Sigmoid colon (tissue), 7 donors: ENCODE measurements around the gene ALS2CL. TPM values are rescaled to one million over a fixed set of nuclear protein-coding genes. Genes with fewer than 3 reads are reported as not detected.

Source experiments
- DNase-seq: peaks from one replicate; pipeline ENCODE4 v3.0.0-alpha.2; 2019
- H3K27ac ChIP-seq, 4 donors: fragments of 200-600 bp; sonication (generic); one replicate each; pipeline ENCODE4 v1.5.1; 2016 to 2019; ENCODE audit warnings: mild to moderate bottlenecking in 1 of 4
- H3K27me3 ChIP-seq, 3 donors: fragments of 200-600 bp; sonication (generic); one replicate each; pipeline ENCODE4 v1.5.1; 2019; ENCODE audit warnings: mild to moderate bottlenecking in 1 of 3
- H3K36me3 ChIP-seq, 4 donors: fragments of 200-600 bp; sonication (generic); one replicate each; pipeline ENCODE4 v1.5.1; 2016 to 2019
- H3K4me1 ChIP-seq, 4 donors: fragments of 200-600 bp; sonication (generic); one replicate each; pipeline ENCODE4 v1.5.1; 2017 to 2019
- H3K4me3 ChIP-seq, 4 donors: fragments of 200-600 bp; sonication (generic); one replicate each; pipeline ENCODE4 v1.5.1; 2017 to 2019; ENCODE audit warnings: mild to moderate bottlenecking in 2 of 4, moderate library complexity in 1 of 4
- H3K9me3 ChIP-seq, 4 donors: fragments of 200-600 bp in 3 of 4; sonication (generic) in 3 of 4; one replicate each; pipeline versions ENCODE4 v1.5.1 to v1.6.1; 2013 to 2019
- CTCF ChIP-seq, 4 experiments: fragments of 450-650 bp in 3 of 4; fragments of 200-600 bp in 1 of 4; IDR thresholded peaks; one replicate each; pipeline ENCODE4 v1.5.1; 2016 to 2019; ENCODE audit warnings: antibody characterized with exemption in 4 of 4, mild to moderate bottlenecking in 3 of 4, moderate library complexity in 2 of 4
- EP300 ChIP-seq, 4 donors: sonication (generic); formaldehyde crosslinking; IDR thresholded peaks; one replicate each; pipeline ENCODE4 v1.6.1; 2017; ENCODE audit warnings: antibody characterized with exemption in 4 of 4
- POLR2A ChIP-seq, 2 donors: fragments of 450-650 bp; IDR thresholded peaks; one replicate each; pipeline ENCODE4 v1.6.1; 2016; ENCODE audit warnings: antibody characterized with exemption in 2 of 2, mild to moderate bottlenecking in 2 of 2, moderate library complexity in 2 of 2
- POLR2AphosphoS5 ChIP-seq, 4 donors: sonication (generic); formaldehyde crosslinking; IDR thresholded peaks; one replicate each; pipeline ENCODE4 v1.6.1; 2017; ENCODE audit warnings: antibody characterized with exemption in 4 of 4
- WGBS, 2 donors: extraction: QIAGEN DNeasy Blood & Tissue Kit; methylation state at CpG; one replicate each; pipeline ENCODE4 v1.1.7; 2013; 5-methylcytosine and 5-hydroxymethylcytosine counted together
- intact Hi-C: fragments of 100-400 bp; cut with DNase I; formaldehyde crosslinking; loops from one replicate; pipeline ENCODE4 v1.15.1; 2023
- polyA plus RNA-seq, 3 donors: library from polyadenylated mRNA; stranded (reverse); fragments of 200-250 nt; gene quantifications; one replicate each; pipeline ENCODE4 v1.2.3, GENCODE V29; 2013
- total RNA-seq, 4 donors: library from RNA; depleted of rRNA; stranded (reverse); fragments of >200 nt; gene quantifications; one replicate each; pipeline ENCODE4 v1.1.0, GENCODE V29; 2016
- donor health status: healthy with polysubstance abuse.
- donor health status: Bipolar disorder and iron deficiency.
- donor health status: healthy.

The ALS2CL gene
- total and polyA plus RNA-seq, 7 donors = 3.9 to 35.0 (median 5.4) TPM

- Histone ChIP-seq H3K4me3 (no peak overlapping the region), H3K27me3 (peaks cover 0 to 4% (median 0%) of the 10 kb centered on the region in 3 donors), H3K4me1 (no peaks in the 10 kb centered on the region), H3K9me3 (no peaks in the 10 kb centered on the region), H3K27ac (no peak overlapping the region), H3K36me3 (no peaks in the 10 kb centered on the region)
- TF ChIP-seq POLR2A (IDR thresholded peaks at IDR 0.05) (no peak), POLR2AphosphoS5 (IDR thresholded peaks at IDR 0.05) (no peak), CTCF (IDR thresholded peaks at IDR 0.05) (no peak)
- DNase-seq = no peak
- 44 to 54% methylated on average over 1 of the region's 1 CpG for WGBS, 2 donors
- intact Hi-C loops = no loop called here
Observed at GRCh38 chr3:46651084-46651483, 42.4 kb downstream of the ALS2CL start.

DNA sequence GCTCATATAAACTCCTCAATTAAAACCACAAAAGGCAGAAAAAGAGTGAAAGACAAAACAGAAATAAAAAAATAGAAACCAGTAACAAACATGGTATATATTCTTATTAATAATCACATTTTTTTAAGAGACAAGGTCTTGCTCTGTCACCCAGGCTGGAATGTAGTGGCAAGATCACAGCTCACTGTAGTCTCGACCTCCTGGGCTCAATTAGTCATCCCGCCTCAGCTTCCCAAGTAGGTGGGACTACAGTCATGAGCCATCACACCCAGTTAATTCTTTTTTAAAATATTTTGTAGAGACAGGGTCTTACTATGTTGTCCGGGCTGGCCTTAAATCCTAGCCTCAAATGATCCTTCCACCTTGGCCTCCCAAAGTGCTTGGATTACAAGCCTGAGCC lies 44.0 kb downstream of the ALS2CL start:
- intact Hi-C loops = no loop called here
- no peak overlapping the region for H3K4me3 ChIP-seq
- H3K36me3 ChIP-seq = no peaks in the 10 kb centered on the region
- H3K9me3 ChIP-seq = no peaks in the 10 kb centered on the region
- WGBS, 2 donors = 88 to 91% methylated on average over 3 of the region's 3 CpGs
- no peak for TF ChIP-seq CTCF (IDR thresholded peaks at IDR 0.05)
- no peak for TF ChIP-seq POLR2AphosphoS5 (IDR thresholded peaks at IDR 0.05)
- TF ChIP-seq POLR2A (IDR thresholded peaks at IDR 0.05) = no peak
- TF ChIP-seq EP300 (IDR thresholded peaks at IDR 0.05) = no peak
- no peak overlapping the region for H3K27ac ChIP-seq
- H3K4me1 ChIP-seq = no peaks in the 10 kb centered on the region
- no peaks in the 10 kb centered on the region for H3K27me3 ChIP-seq
- no peak for DNase-seq

DNA sequence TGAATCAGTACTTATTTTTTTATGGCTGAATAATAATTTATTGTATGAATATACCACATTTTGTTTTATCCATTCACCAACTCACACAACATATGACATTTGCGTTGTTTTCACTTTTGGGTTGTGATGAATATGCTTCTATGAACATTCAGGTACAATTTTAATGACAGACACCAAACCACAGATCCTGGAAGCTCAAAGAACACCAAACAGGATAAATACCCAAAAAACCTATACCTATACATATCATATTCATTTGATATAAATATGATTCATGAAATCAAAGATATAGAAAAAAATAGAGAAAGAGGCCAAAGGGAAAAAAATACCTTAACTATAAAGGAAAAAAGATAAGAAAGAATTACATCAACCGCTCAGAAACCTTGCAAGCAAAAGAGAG lies 45.4 kb downstream of the ALS2CL start:
- Histone ChIP-seq H3K9me3 (no peaks in the 10 kb centered on the region), H3K27me3 (no peaks in the 10 kb centered on the region), H3K36me3 (no peaks in the 10 kb centered on the region), H3K4me1 (no peaks in the 10 kb centered on the region), H3K27ac (no peak overlapping the region), H3K4me3 (no peak overlapping the region)
- no peak for DNase-seq
- intact Hi-C loops = no loop called here
- 95 to 96% methylated on average over 2 of the region's 2 CpGs for WGBS, 2 donors
- TF ChIP-seq EP300 (IDR thresholded peaks at IDR 0.05) (no peak), POLR2A (IDR thresholded peaks at IDR 0.05) (no peak)

DNA sequence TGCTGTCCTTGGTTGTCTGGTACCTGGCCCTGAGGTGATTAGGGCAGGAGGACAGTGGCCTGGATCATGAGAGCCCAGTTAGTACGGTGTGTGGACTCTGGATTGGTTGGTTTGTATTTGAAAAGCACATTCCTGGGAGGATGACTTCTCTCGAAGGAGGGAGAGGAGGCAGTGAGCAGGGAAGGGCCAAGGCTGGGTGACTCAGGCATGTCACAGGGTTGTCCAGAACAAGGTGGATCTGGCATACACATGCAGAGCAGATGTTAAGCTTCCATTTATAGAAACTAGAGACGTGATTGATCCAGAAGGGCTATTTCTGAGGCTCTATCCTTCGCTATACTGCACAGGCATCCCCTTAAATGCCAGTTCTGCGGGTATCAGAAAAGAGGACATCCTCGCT lies 46.8 kb downstream of the ALS2CL start:
- Histone ChIP-seq H3K9me3 (no peaks in the 10 kb centered on the region), H3K4me3 (no peak overlapping the region), H3K27ac (no peak overlapping the region), H3K4me1 (no peaks in the 10 kb centered on the region), H3K36me3 (no peaks in the 10 kb centered on the region), H3K27me3 (no peaks in the 10 kb centered on the region)
- TF ChIP-seq POLR2A (IDR thresholded peaks at IDR 0.05) (no peak), CTCF (IDR thresholded peaks at IDR 0.05) (no peak), EP300 (IDR thresholded peaks at IDR 0.05) (no peak), POLR2AphosphoS5 (IDR thresholded peaks at IDR 0.05) (no peak)
- no peak for DNase-seq
- WGBS, 2 donors = 54 to 70% methylated on average over 6 of the region's 6 CpGs
- intact Hi-C loops = no loop called here

DNA sequence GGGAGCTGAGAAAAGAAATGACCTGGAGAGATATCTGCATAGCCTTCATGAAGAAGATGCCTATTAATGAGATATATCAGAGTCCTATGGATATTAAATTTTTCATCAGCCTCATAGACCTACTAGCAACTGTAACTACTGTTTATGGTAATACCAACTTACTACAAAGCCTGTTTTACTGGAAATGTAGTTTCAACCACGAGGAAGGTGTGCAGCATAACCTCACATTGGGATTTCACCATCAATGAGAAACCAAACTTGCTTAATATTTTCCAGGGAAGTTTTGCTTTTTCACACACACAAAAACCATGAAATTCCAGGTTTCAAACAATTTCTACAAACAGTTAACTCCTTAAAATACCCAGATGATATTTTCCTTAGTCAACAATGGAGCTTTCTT lies 49.8 kb downstream of the ALS2CL start:
- intact Hi-C loops = no loop called here
- H3K36me3 ChIP-seq = no peaks in the 10 kb centered on the region
- WGBS, 2 donors = 61 to 86% methylated on average over 1 of the region's 1 CpG

More for the DNA sequence above, 49.8 kb downstream of the ALS2CL start:
- no peaks in the 10 kb centered on the region for H3K4me1 ChIP-seq
- no peaks in the 10 kb centered on the region for H3K27me3 ChIP-seq
- DNase-seq = no peak
- H3K4me3 ChIP-seq = no peak overlapping the region
- TF ChIP-seq CTCF (IDR thresholded peaks at IDR 0.05) (no peak), EP300 (IDR thresholded peaks at IDR 0.05) (no peak), POLR2A (IDR thresholded peaks at IDR 0.05) (no peak)
- no peak overlapping the region for H3K27ac ChIP-seq
- peaks cover 0 to 9% (median 2%) of the 10 kb centered on the region in 4 donors for H3K9me3 ChIP-seq
